OCI-LY1 (cell line): ENCODE measurements around the gene DNASE1L2.

Experiments used
- H2AFZ ChIP-seq: fragments of 200-600 bp; sonication (generic), shearing (Covaris generic); 2 replicates; pipeline ENCODE4 v1.6.0; 2014; ENCODE audit warnings: antibody characterized with exemption, mild to moderate bottlenecking, low read length
- H3F3A ChIP-seq: fragments of 200-600 bp; sonication (generic), shearing (Covaris generic); 2 replicates; pipeline ENCODE4 v1.6.0; 2014; ENCODE audit warnings: mild to moderate bottlenecking, antibody characterized with exemption, low read length, moderate library complexity; ENCODE audit not compliant: insufficient read depth
- H3K27ac ChIP-seq: fragments of 200-600 bp; sonication (generic); 2 replicates; pipeline ENCODE4 v1.5.1; 2014; ENCODE audit warnings: low read length, mixed run types, mild to moderate bottlenecking, low read depth; ENCODE audit not compliant: poor library complexity, severe bottlenecking
- H3K27me3 ChIP-seq: fragments of 200-600 bp; sonication (generic); 2 replicates; pipeline ENCODE4 v1.6.0; 2014; ENCODE audit warnings: antibody characterized with exemption, mild to moderate bottlenecking, low read length, moderate library complexity; ENCODE audit not compliant: insufficient read depth
- H3K36me3 ChIP-seq: fragments of 200-600 bp; sonication (generic); 2 replicates; pipeline ENCODE4 v1.6.1; 2014; ENCODE audit warnings: mild to moderate bottlenecking, antibody characterized with exemption, low read length, moderate library complexity, mixed read lengths; ENCODE audit not compliant: insufficient read depth
- H3K4me1 ChIP-seq: fragments of 200-600 bp; sonication (generic); 2 replicates; pipeline ENCODE4 v1.5.1; 2014; ENCODE audit warnings: mild to moderate bottlenecking, low read length, moderate library complexity; ENCODE audit not compliant: insufficient read depth, severe bottlenecking
- H3K4me2 ChIP-seq: fragments of 200-600 bp; sonication (generic), shearing (Covaris generic); 2 replicates; pipeline ENCODE4 v1.6.1; 2014; ENCODE audit warnings: low read length
- H3K4me3 ChIP-seq: fragments of 200-600 bp; sonication (generic); 2 replicates; pipeline ENCODE4 v1.5.1; 2014; ENCODE audit warnings: low read length, low read depth, mild to moderate bottlenecking, mixed read lengths; ENCODE audit not compliant: poor library complexity, severe bottlenecking
- H3K79me2 ChIP-seq: fragments of 200-600 bp; shearing (Covaris generic); 2 replicates; pipeline ENCODE4 v1.6.1; 2016; ENCODE audit warnings: mixed run types, low read length, mixed read lengths; ENCODE audit not compliant: insufficient read depth
- H3K9ac ChIP-seq: fragments of 200-600 bp; sonication (generic), shearing (Covaris generic); 2 replicates; pipeline ENCODE4 v1.6.1; 2014; ENCODE audit warnings: mild to moderate bottlenecking, low read length, mixed read lengths
- H3K9me2 ChIP-seq: fragments of 200-600 bp; sonication (generic), shearing (Covaris generic); 2 replicates; pipeline ENCODE4 v1.6.1; 2014; ENCODE audit warnings: low read depth, mild to moderate bottlenecking, low read length, mixed read lengths
- H3K9me3 ChIP-seq: fragments of 200-600 bp; shearing (Covaris generic); 2 replicates; pipeline ENCODE4 v1.6.1; 2014; ENCODE audit warnings: low read length, mixed read lengths
- H4K20me1 ChIP-seq: fragments of 200-600 bp; sonication (generic), shearing (Covaris generic); 2 replicates; pipeline ENCODE4 v1.6.0; 2016; ENCODE audit warnings: mild to moderate bottlenecking, low read length; ENCODE audit not compliant: insufficient read depth
- EZH2 ChIP-seq: fragments of 200-600 bp; sonication (generic), shearing (Covaris generic); IDR thresholded peaks from 2 replicates; pipeline ENCODE4 v1.8.0; 2017; ENCODE audit warnings: borderline replicate concordance, mixed run types, mild to moderate bottlenecking, antibody characterized with exemption, low read length, moderate library complexity, mixed read lengths
- TF ChIP-seq, protein P1 (sequence below): fragments of 200-600 bp; sonication (generic), shearing (Covaris generic); IDR thresholded peaks from 2 replicates; pipeline ENCODE4 v1.5.1; 2017; ENCODE audit warnings: mild to moderate bottlenecking, antibody characterized with exemption, low read length, moderate library complexity, mixed read lengths

DNASE1L2 gene

GRCh38 chr16:2250652-2251295, 14.5 kb downstream of the DNASE1L2 start:
- H3F3A ChIP-seq: peaks cover 15% of the 10 kb centered on the region
- peak overlapping the region; percentile 82 for H3K4me2 ChIP-seq
- peaks cover 29% of the 10 kb centered on the region for H3K4me1 ChIP-seq
- peak overlapping the region; percentile 74 for H3K9ac ChIP-seq
- no peaks in the 10 kb centered on the region for H3K9me3 ChIP-seq
- peaks cover 9% of the 10 kb centered on the region for H3K79me2 ChIP-seq
- peaks cover 46% of the 10 kb centered on the region for H3K36me3 ChIP-seq
- no peaks in the 10 kb centered on the region for H4K20me1 ChIP-seq
- peak overlapping the region; percentile 70 for H3K4me3 ChIP-seq
- H3K27me3 ChIP-seq: no peaks in the 10 kb centered on the region
- TF ChIP-seq, protein P1, sequence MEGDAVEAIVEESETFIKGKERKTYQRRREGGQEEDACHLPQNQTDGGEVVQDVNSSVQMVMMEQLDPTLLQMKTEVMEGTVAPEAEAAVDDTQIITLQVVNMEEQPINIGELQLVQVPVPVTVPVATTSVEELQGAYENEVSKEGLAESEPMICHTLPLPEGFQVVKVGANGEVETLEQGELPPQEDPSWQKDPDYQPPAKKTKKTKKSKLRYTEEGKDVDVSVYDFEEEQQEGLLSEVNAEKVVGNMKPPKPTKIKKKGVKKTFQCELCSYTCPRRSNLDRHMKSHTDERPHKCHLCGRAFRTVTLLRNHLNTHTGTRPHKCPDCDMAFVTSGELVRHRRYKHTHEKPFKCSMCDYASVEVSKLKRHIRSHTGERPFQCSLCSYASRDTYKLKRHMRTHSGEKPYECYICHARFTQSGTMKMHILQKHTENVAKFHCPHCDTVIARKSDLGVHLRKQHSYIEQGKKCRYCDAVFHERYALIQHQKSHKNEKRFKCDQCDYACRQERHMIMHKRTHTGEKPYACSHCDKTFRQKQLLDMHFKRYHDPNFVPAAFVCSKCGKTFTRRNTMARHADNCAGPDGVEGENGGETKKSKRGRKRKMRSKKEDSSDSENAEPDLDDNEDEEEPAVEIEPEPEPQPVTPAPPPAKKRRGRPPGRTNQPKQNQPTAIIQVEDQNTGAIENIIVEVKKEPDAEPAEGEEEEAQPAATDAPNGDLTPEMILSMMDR: no peak
- no peak for TF ChIP-seq EZH2
- H2AFZ ChIP-seq: no peak overlapping the region
- H3K9me2 ChIP-seq: no peaks in the 10 kb centered on the region
- H3K27ac ChIP-seq: peak overlapping the region; percentile 58

DNA sequence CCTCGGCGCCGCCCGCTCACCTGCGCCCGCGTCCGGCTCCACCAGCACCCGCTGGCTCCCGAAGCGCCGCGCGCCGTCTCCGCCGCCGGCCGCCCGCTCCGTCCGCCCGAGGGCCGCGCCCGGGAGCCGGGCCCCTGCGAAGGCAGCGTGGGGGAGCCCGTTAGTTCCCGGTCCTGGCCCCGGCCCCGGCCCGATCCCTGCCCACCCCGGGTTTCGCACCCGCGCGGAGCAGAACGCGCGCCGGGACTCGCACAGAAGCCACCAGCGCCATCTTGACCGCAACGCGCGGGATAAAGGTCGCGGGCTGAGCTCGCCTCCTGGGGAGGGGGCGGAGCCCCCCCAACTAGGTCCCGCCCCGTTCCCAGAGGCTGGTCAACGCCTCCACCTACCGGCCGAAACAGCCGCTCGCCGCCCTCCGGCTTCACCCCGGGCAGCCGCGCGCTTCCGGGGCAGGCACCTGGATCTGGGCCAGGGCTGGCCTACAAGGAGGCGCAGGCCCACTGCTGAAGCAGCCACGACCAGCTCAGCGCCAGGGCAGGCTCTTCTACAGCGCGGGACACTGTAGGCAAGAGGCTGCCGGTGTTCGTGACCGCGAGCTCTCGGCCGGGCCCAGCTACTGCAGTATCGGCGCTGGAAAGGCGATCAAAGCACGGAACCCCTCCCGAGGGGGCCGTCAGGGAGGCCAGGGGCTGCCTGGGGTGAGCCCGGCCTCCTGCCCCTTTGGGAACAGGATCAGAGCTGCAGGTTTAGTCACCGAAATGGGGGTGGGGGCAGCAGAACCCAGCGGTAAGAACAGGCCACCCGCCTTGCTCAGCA, 15.3 kb downstream of the DNASE1L2 start, which contains the start of gene ECI1:
Gene ECI1 (minus strand): TSS at position 292 of the 816 bp plus-strand sequence. CDS start 21 bp downstream, at position 271.
- H3K9ac ChIP-seq: peak within 1 kb of the TSS; percentile 74
- no peaks in the 10 kb centered on the region for H3K9me3 ChIP-seq
- H4K20me1 ChIP-seq: no peaks in the 10 kb centered on the region
- H3K4me3 ChIP-seq: peak within 1 kb of the TSS; percentile 70
- peaks cover 9% of the 10 kb centered on the region for H3K79me2 ChIP-seq
- no peaks in the 10 kb centered on the region for H3K27me3 ChIP-seq
- peaks cover 29% of the 10 kb centered on the region for H3K4me1 ChIP-seq
- no peak within 1 kb of the TSS for H2AFZ ChIP-seq
- peaks cover 15% of the 10 kb centered on the region for H3F3A ChIP-seq
- peak within 1 kb of the TSS; percentile 81 for H3K27ac ChIP-seq
- TF ChIP-seq, protein P1: peak; percentile 54
- no peak for TF ChIP-seq EZH2
- H3K9me2 ChIP-seq: no peaks in the 10 kb centered on the region
- peak within 1 kb of the TSS; percentile 82 for H3K4me2 ChIP-seq
- H3K36me3 ChIP-seq: peaks cover 46% of the 10 kb centered on the region

GRCh38 chr16:2252806-2253148, 16.5 kb downstream of the DNASE1L2 start:
- no peak overlapping the region for H3K9ac ChIP-seq
- H4K20me1 ChIP-seq: no peaks in the 10 kb centered on the region
- no peak overlapping the region for H3K4me3 ChIP-seq
- H3K79me2 ChIP-seq: peaks cover 9% of the 10 kb centered on the region
- peaks cover 56% of the 10 kb centered on the region for H3K36me3 ChIP-seq
- no peak overlapping the region for H2AFZ ChIP-seq
- H3F3A ChIP-seq: peaks cover 15% of the 10 kb centered on the region
- peak overlapping the region; percentile 81 for H3K27ac ChIP-seq
- H3K4me2 ChIP-seq: no peak overlapping the region
- no peaks in the 10 kb centered on the region for H3K9me3 ChIP-seq
- H3K9me2 ChIP-seq: no peaks in the 10 kb centered on the region
- H3K4me1 ChIP-seq: peaks cover 29% of the 10 kb centered on the region
- H3K27me3 ChIP-seq: no peaks in the 10 kb centered on the region
- TF ChIP-seq, protein P1: no peak
- TF ChIP-seq EZH2: no peak
